ENCODE data around the gene DOCK6. TPM values are rescaled to one million over a fixed set of nuclear protein-coding genes. Genes with fewer than 3 reads are reported as not detected.

DOCK6 gene
- total RNA-seq, 4 donors from 2014 or later, result 63.4 to 102 (median 65.6) TPM

GRCh38 chr19:11196406-11197287, 65.7 kb downstream of the DOCK6 start:
- no peak for DNase-seq (ENCODE audit: low spot score in 2 of 2)
- TF ChIP-seq POLR2A (IDR thresholded peaks at IDR 0.05) (no peak), CTCF (IDR thresholded peaks at IDR 0.05) (no peak)
- WGBS, 2 donors, result 15% methylated on average over 40 to 45 of the region's 47 CpGs
- intact Hi-C loops (cut with DNase I; ENCODE audit: low total_unique reads), result no loop called here
- H3K4me3 ChIP-seq (ENCODE audit: low read depth, poor library complexity, severe bottlenecking), result peak overlapping the region; percentile 76

GRCh38 chr19:11195681-11196080, 66.6 kb downstream of the DOCK6 start:
- intact Hi-C loops (cut with DNase I; ENCODE audit: low total_unique reads), result no loop called here
- no peak overlapping the region for H3K4me3 ChIP-seq (ENCODE audit: low read depth, poor library complexity, severe bottlenecking)
- WGBS, 2 donors, result 66 to 70% methylated on average over 12 of the region's 12 CpGs
- DNase-seq (ENCODE audit: low spot score in 2 of 2), result no peak
- TF ChIP-seq CTCF (IDR thresholded peaks at IDR 0.05), result no peak
- TF ChIP-seq POLR2A (IDR thresholded peaks at IDR 0.05), result no peak

GRCh38 chr19:11194656-11195558, 67.4 kb downstream of the DOCK6 start:
- WGBS, 2 donors, result 34 to 36% methylated on average over 15 to 18 of the region's 20 CpGs
- intact Hi-C loops (cut with DNase I; ENCODE audit: low total_unique reads), result no loop called here
- TF ChIP-seq POLR2A (IDR thresholded peaks at IDR 0.05) (no peak), CTCF (IDR thresholded peaks at IDR 0.05) (no peak)
- DNase-seq (ENCODE audit: low spot score in 2 of 2), result no peak
- H3K4me3 ChIP-seq (ENCODE audit: low read depth, poor library complexity, severe bottlenecking), result peak overlapping the region; percentile 5

- 74 to 75% methylated on average over 8 of the region's 8 CpGs for WGBS, 2 donors
- no peak for DNase-seq (ENCODE audit: low spot score in 2 of 2)
- H3K4me3 ChIP-seq (ENCODE audit: low read depth, poor library complexity, severe bottlenecking), result no peak overlapping the region
- intact Hi-C loops (cut with DNase I; ENCODE audit: low total_unique reads), result no loop called here
- no peak for TF ChIP-seq POLR2A (IDR thresholded peaks at IDR 0.05)
- TF ChIP-seq CTCF (IDR thresholded peaks at IDR 0.05), result no peak
These were observed 68.2 kb downstream of the DOCK6 start for GRCh38 chr19:11194173-11194572.

- TF ChIP-seq POLR2A (IDR thresholded peaks at IDR 0.05) (no peak), CTCF (IDR thresholded peaks at IDR 0.05) (no peak)
- intact Hi-C loops (cut with DNase I; ENCODE audit: low total_unique reads), result no loop called here
- no peak for DNase-seq (ENCODE audit: low spot score in 2 of 2)
- WGBS, 2 donors, result 94 to 95% methylated on average over 30 to 49 of the region's 68 CpGs
- no peak overlapping the region for H3K4me3 ChIP-seq (ENCODE audit: low read depth, poor library complexity, severe bottlenecking)
These were observed 69.1 kb downstream of the DOCK6 start for GRCh38 chr19:11192957-11193939.
